ENCODE measurements around the gene KCNQ1OT1.
A peak's percentile ranks its signal among the peaks of the same experiment; 100 is the strongest.

The KCNQ1OT1 gene

GRCh38 chr11:2594267-2594666 is 105.5 kb downstream of the KCNQ1OT1 start:
- DNase-seq (ENCODE audit: low spot score), result no peak

DNA sequence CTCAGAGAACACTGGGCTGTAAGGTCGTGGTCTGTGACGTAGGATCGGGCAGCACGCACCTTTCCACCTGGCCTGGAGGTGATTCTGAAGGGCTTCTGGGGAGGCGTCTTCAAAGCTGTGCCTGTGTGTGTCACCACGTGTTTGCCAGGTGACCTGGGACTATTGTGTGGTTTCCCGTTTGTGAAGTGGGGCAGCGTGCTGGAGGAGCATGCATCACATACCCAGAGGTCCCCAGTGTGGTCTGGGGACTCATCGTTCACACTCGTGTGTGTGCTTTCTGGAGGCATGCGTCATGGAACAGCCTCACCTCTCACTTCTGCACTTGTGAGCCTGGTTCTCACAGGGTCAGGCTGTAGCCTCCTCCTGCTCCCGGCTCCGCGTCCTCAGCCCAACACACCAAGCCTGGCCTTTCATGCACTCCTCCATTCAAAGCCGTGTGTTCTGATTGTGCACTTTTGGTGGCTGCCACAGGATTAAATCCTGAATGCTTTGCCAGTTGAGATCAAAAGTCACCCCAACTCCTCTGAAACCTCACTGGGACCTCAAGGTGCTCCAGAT is 106.3 kb downstream of the KCNQ1OT1 start:
- DNase-seq (ENCODE audit: low spot score), result peak; percentile 1

DNA sequence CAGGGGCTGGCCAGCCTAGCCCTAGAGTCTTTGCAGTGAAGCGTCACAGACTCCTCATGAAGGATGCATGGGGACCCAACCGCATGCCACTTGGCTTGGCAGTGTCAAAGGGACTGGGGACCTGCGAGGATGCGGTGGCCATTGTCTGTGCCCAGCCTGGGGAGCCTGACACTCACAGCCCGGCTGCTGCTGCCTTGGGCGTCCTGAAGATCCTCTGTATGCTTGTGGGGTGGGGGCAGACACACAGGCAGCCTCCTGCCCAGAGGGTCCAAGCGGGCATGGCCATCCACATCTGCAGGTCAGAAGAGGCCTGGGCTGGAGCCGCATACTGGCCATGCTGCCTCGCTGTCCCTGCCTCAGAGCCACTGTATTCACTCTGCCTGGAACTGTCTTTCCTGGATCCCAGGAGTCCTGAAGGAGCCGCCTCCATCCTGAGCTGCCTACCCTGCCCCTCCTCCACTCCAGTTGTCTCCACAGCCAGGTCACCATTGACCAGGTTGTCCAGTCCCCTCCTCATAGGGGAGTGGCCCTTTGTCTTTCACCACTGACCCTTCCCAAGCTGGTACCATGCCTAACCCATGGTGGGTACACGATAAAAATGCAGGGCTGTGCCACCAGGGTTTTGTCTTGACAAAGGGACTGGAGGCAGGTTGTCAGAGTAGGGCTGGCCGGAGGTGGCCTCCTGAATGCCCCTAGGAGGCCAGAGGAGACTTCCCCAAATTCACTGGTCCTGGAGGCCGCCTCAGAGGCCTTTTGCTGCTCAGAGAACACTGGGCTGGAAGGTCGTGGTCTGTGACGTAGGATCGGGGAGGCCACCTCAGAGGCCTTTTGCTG is 107.0 kb downstream of the KCNQ1OT1 start:
- DNase-seq (ENCODE audit: low spot score), result peak; percentile 1

GRCh38 chr11:2591805-2592204 is 108.0 kb downstream of the KCNQ1OT1 start:
- peak; percentile 1 for DNase-seq (ENCODE audit: low spot score)

GRCh38 chr11:2590965-2591754 is 108.6 kb downstream of the KCNQ1OT1 start:
- peak; percentile 88 for DNase-seq (ENCODE audit: low spot score)

- DNase-seq (ENCODE audit: low spot score), result peak; percentile 2
These were observed 109.4 kb downstream of the KCNQ1OT1 start for GRCh38 chr11:2590131-2590964.

- peak; percentile 2 for DNase-seq (ENCODE audit: low spot score)
These were observed 110.3 kb downstream of the KCNQ1OT1 start for GRCh38 chr11:2589538-2589934.

DNA sequence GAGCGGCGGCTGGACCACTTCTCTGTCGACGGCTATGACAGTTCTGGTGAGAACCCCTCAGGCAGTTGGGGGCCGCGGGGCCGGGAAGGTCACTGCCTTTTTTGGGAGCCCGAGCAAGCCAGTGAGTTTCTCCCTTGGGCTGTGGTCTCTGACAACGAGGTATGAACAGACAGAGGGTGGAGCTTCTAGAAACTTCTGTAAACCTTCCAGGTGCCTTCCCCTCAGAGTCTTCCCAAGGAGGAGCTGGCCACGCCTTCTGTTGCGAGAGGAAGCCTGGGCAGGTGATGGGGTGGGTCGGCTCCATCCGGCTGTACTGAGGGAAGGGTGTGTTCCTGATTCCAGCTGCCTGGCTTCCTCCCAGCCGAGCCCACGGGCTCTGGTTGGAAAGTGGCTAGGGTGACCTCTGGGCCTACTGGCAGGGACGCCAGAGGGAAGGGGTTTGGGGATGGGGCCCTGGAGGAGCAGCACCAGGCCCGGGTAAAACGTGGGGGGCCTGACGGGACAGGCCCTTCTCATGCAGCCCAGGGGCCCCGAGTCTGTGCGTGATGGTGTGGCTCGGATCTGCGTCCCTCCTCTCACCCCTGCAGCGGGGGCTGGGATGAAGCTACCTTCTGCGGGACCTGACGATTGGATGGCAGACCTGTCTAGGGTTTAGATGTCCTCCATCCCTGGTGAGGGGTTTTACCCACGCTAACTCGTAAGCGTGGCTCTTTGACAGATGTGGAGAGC is 110.8 kb downstream of the KCNQ1OT1 start:
- DNase-seq (ENCODE audit: low spot score), result no peak

- DNase-seq (ENCODE audit: low spot score), result peak; percentile 1
These were observed 111.6 kb downstream of the KCNQ1OT1 start for GRCh38 chr11:2587976-2588748.

DNA sequence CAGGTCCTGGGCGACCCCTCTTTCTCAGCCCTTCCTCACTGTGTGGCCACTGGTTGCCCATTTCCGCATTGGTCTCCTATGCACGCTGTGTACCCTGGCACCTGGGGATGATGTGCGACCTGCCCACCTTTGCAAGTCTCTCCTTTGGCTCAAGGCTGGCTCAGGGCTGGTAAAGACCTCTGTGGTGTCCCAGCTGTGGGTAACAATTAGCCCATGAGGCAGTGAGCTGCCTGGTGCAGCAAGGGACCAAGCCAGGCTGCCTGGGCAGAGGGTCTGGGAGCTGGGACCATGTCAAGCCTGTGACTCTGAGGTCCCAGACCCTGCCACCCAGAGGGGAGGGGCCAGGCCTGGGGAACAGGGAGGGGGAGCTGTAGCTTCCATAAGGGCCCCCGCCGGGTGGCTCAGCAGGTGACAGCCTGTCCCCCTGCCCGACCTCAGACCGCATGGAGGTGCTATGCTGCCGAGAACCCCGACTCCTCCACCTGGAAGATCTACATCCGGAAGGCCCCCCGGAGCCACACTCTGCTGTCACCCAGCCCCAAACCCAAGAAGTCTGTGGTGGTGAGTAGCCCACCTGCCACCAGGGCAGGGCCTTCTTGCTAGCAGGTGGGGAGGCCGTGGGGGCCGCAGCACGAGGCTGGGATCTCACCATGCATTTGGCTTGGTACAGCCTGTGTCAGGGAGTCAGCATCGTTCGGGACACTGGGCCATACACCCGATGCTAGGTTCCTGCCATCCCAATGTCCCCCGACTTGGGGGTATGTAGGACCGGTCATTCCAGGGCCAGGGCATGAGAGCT is 112.5 kb downstream of the KCNQ1OT1 start:
- peak; percentile 1 for DNase-seq (ENCODE audit: low spot score)

GRCh38 chr11:2586793-2587131 is 113.0 kb downstream of the KCNQ1OT1 start:
- no peak for DNase-seq (ENCODE audit: low spot score)

DNA sequence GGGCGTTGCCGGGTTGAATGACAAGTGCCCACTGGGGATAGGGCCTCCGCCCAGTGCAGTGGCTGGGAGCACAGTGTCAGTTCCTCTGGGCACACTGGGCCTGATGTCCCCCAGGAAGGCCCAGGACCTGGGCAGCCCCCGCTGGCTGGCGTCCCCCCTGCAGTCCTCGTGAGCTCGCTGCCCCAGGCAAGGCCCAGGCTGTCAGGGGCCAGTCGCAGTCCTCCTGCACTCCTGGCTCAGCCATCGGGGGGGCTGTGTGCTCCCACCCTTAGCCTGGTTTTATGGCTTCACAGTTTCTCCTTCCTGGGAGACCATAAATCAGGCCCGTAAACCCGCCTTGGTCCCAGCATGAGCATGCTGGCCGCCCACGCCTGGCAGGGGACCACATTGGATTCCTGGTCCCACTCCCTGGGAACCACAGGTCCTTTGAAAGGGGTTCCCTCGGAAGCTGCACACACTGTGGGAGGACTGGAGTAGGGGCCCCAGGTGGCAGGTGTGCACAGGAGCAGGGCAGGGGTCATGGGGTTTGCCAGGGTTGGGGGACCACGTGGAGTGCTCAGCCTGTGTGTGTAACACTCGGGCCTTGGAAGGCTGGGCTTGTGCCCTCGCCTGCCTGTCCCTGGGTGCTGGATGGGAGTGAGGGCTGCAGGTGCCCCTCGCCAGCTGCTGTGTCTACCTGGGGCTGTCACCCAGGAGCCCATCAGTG is 113.6 kb downstream of the KCNQ1OT1 start:
- DNase-seq (ENCODE audit: low spot score), result no peak

- peak; percentile 1 for DNase-seq (ENCODE audit: low spot score)
These were observed 114.2 kb downstream of the KCNQ1OT1 start for GRCh38 chr11:2585566-2586086.

- peak; percentile 1 for DNase-seq (ENCODE audit: low spot score)
These were observed 114.8 kb downstream of the KCNQ1OT1 start for GRCh38 chr11:2584812-2585565.

- DNase-seq (ENCODE audit: low spot score), result no peak
These were observed 115.4 kb downstream of the KCNQ1OT1 start for GRCh38 chr11:2584434-2584811.

DNA sequence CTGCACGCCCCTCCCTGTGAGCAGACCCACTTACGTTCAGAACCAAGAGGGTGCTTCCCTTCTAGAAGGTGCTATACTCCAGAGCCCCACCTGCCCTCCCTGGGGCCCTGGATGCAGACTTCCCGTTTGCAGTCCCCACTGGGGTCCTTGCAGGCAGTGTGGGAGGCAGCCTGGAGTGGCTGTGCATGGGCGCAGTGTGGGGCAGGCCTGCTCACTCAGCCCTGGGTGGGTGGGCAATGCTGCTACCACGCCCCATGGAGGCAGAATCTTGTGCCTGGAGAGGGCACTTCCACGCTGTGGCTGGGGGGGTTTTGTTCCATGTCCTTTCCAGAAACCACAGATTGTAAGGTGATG is 116.2 kb downstream of the KCNQ1OT1 start:
- DNase-seq (ENCODE audit: low spot score), result no peak

DNA sequence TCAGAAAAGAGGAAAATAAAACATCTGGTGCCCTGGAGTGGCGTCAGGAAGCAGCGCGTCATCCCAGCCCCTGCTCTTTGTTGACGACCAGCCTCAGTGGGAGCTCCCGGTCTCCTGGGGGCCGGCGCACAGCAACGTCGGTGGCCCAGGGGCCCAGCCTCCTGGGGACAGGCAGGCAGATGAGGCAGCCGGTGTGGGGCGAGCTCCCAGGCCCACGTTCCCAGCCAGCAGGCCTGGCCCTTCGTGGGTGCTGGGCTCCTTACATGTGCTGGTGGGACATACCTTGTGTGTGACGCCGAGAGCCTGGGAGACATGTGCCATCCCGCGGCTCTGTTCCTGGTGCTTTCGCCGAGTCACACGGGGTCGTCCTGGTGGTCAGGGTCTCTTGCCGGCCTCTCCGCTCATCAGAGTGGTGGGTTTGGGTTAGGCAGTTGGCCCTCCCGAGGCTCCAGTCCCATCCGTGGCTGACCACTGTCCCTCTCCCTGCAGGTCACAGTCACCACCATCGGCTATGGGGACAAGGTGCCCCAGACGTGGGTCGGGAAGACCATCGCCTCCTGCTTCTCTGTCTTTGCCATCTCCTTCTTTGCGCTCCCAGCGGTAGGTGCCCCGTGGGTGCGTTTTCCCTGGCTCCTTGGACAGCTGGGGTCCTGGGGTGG is 116.7 kb downstream of the KCNQ1OT1 start:
- no peak for DNase-seq (ENCODE audit: low spot score)
